Measurements from ENCODE around the gene CATSPERD. TPM values are rescaled to one million over a fixed set of nuclear protein-coding genes. Genes with fewer than 3 reads are reported as not detected.

Gene CATSPERD
- polyA plus RNA-seq, 2 of the 4 experiments (the other 2 are of a cell fraction): 0.03 TPM; not detected in 1

- TF ChIP-seq FOXS1 (CRISPR knock-in tag; IDR thresholded peaks at IDR 0.05) (no peak), PHF8 (IDR thresholded peaks at IDR 0.05; ENCODE audit: borderline replicate concordance, low read depth) (no peak), HDAC2 (IDR thresholded peaks at IDR 0.05) (no peak)
These were observed 80.2 kb downstream of the CATSPERD start (continued) for GRCh38 chr19:5800361-5801270.

- H3K9me3 ChIP-seq: no peaks in the 10 kb centered on the region
- ChIA-PET POLR2A (interaction anchor here (0.5 kb wide), 1 partner anchor 83 kb away, joined by 3 read pairs; no protein-coding TSS in a partner anchor), CTCF (interaction anchor here (0.7 to 3.0 kb wide), 6 partner anchors 29 to 246 kb away, joined by 3 to 56 read pairs (median 4); no protein-coding TSS in a partner anchor)
- H3K4me3 ChIP-seq: no peak overlapping the region
- DNase-seq (ENCODE audit: low read depth in 1 of 2, low spot score in 1 of 2) (peak in 1 of 2 experiments; percentile 45), FAIRE-seq (no peak), ATAC-seq (no peak)
- H3K27ac ChIP-seq: 0 out of 6 replicates have a peak overlapping the region, but pooled peaks of 1 of the 2 experiments have one; percentile 12
- WGBS (ENCODE audit: missing lambda C conversion rate): 36% methylated on average over 13 of the region's 33 CpGs
- TF ChIP-seq ELK1 (IDR thresholded peaks at IDR 0.05; ENCODE audit: low read depth, low read length) (no peak), RNF2 (IDR thresholded peaks at IDR 0.05; ENCODE audit: borderline replicate concordance, low read depth) (no peak), ZC3H11A (IDR thresholded peaks at IDR 0.05) (no peak), MYC (IDR thresholded peaks at IDR 0.05; ENCODE audit: borderline replicate concordance, low read length) (no peak), JUN (IDR thresholded peaks at IDR 0.05) (no peak), KDM1A (IDR thresholded peaks at IDR 0.05; ENCODE audit: low read depth) (no peak), ZNF302 (CRISPR knock-in tag; IDR thresholded peaks at IDR 0.05) (no peak), POLR2A (IDR thresholded peaks at IDR 0.05; ENCODE audit: low read length) (no peak), KDM5A (IDR thresholded peaks at IDR 0.05) (no peak), PBX3 (IDR thresholded peaks at IDR 0.05) (no peak), ESRRA (IDR thresholded peaks at IDR 0.05; ENCODE audit: borderline replicate concordance, low read length) (no peak), HDAC2 (IDR thresholded peaks at IDR 0.05) (no peak), CEBPB (IDR thresholded peaks at IDR 0.05) (no peak)
- H3K4me2 ChIP-seq: peak overlapping the region; percentile 46
- H3K4me1 ChIP-seq: peaks cover 17% of the 10 kb centered on the region; the same call in 2 of the 3 replicates
These were observed 81.6 kb downstream of the CATSPERD start for GRCh38 chr19:5801796-5802619.

- ATAC-seq (0 out of 6 replicates have a peak, but pooled peaks of 1 of the 2 experiments have one; percentile 1), FAIRE-seq (no peak), DNase-seq (ENCODE audit: low read depth in 1 of 2, low spot score in 1 of 2) (no peak)
- TF ChIP-seq EHMT2 (IDR thresholded peaks at IDR 0.05; ENCODE audit: low read depth) (no peak), NPAS2 (CRISPR knock-in tag; IDR thresholded peaks at IDR 0.05; ENCODE audit: borderline replicate concordance) (0 out of 2 replicates have a peak, but pooled peaks have one; percentile 48), HEYL (CRISPR knock-in tag; IDR thresholded peaks at IDR 0.05) (no peak), FOSL2 (IDR thresholded peaks at IDR 0.05) (no peak), FOSL2 (CRISPR knock-in tag; IDR thresholded peaks at IDR 0.05) (no peak)
- H3K9me3 ChIP-seq: no peaks in the 10 kb centered on the region
- H3K4me2 ChIP-seq: peak overlapping the region; percentile 87
- H3K4me1 ChIP-seq: peaks cover 17% of the 10 kb centered on the region; the same call in 2 of the 3 replicates
- peak overlapping the region; percentile 51 to 84; a peak in 4 of 6 replicates for H3K27ac ChIP-seq
- POLR2A ChIA-PET: interaction anchor here (1.1 to 1.6 kb wide), 3 partner anchors 25 to 101 kb away, joined by 4 to 22 read pairs (median 5); partner anchors contain the start of gene NDUFA11
- CTCF ChIA-PET: interaction anchor here (0.6 to 3.0 kb wide), 52 partner anchors 9 to 568 kb away, joined by 3 to 74 read pairs (median 5); partner anchors contain the start of genes CAPS, DUS3L, NDUFA11 and PRR22
- H3K4me3 ChIP-seq: peak overlapping the region; percentile 37; the same call in 2 of the 3 replicates
- 55% methylated on average over 8 of the region's 8 CpGs for WGBS (ENCODE audit: missing lambda C conversion rate)
These were observed 83.0 kb downstream of the CATSPERD start for GRCh38 chr19:5803441-5803751.

Data from A549 (cell line).